SK-N-SH (cell line): ENCODE measurements around the gene OBI1.

Source experiments
- CHD2 ChIP-seq: fragments of 150-350 bp; IDR thresholded peaks from 2 replicates; pipeline ENCODE4 v1.6.1; 2018; ENCODE audit warnings: low read length; ENCODE audit not compliant: partially characterized antibody
- CTCF ChIP-seq: fragments of 200-600 bp; sonication (generic); IDR thresholded peaks from 2 replicates; pipeline ENCODE4 v1.6.1; 2017; ENCODE audit warnings: antibody characterized with exemption, mild to moderate bottlenecking, moderate library complexity
- EP300 ChIP-seq, 2 experiments: IDR thresholded peaks; 2 replicates each; pipeline versions ENCODE4 v1.4.0 to v1.6.1; 2012; ENCODE audit warnings: borderline replicate concordance in 1 of 2, low read depth in 1 of 2, low read length in 1 of 2
- MEF2A ChIP-seq: IDR thresholded peaks from 2 replicates; pipeline ENCODE4 v1.4.0; 2012; ENCODE audit warnings: low read depth, borderline replicate concordance
- NRF1 ChIP-seq: IDR thresholded peaks from 2 replicates; pipeline ENCODE4 v1.6.1; 2012; ENCODE audit warnings: low read depth, mild to moderate bottlenecking, low read length
- POLR2AphosphoS5 ChIP-seq: IDR thresholded peaks from 2 replicates; pipeline ENCODE4 v1.6.1; 2012; ENCODE audit warnings: low read depth, low read length
- RAD21 ChIP-seq: IDR thresholded peaks from 2 replicates; pipeline ENCODE4 v1.6.1; 2012; ENCODE audit warnings: mild to moderate bottlenecking, low read length
- TCF12 ChIP-seq: IDR thresholded peaks from 2 replicates; pipeline ENCODE4 v1.4.0; 2012
- TEAD4 ChIP-seq: IDR thresholded peaks from 2 replicates; pipeline ENCODE4 v1.4.0; 2012; ENCODE audit warnings: mild to moderate bottlenecking, borderline replicate concordance; ENCODE audit not compliant: insufficient read depth
- USF1 ChIP-seq: IDR thresholded peaks from 2 replicates; pipeline ENCODE4 v1.4.0; 2012; ENCODE audit warnings: low read depth, borderline replicate concordance
- YY1 ChIP-seq: IDR thresholded peaks from 2 replicates; pipeline ENCODE4 v1.4.0; 2012; ENCODE audit warnings: low read depth, mild to moderate bottlenecking

GRCh38 chr13:78652651-78653050 is 6.3 kb downstream of the OBI1 start:
- no peak for TF ChIP-seq CTCF
- no peak for TF ChIP-seq USF1
- TF ChIP-seq TCF12: no peak
- no peak for TF ChIP-seq CHD2
- no peak for TF ChIP-seq POLR2AphosphoS5
- no peak for TF ChIP-seq RAD21
- TF ChIP-seq TEAD4: no peak
- no peak for TF ChIP-seq YY1
- no peak for TF ChIP-seq EP300 (IDR thresholded peaks at IDR 0.05; ENCODE audit: borderline replicate concordance in 1 of 2, low read depth in 1 of 2, low read length in 1 of 2)
- TF ChIP-seq NRF1: no peak
- TF ChIP-seq MEF2A: no peak
